ENCODE results near the gene CTDNEP1.
A peak's percentile ranks its signal among the peaks of the same experiment; 100 is the strongest.

The CTDNEP1 gene

DNA sequence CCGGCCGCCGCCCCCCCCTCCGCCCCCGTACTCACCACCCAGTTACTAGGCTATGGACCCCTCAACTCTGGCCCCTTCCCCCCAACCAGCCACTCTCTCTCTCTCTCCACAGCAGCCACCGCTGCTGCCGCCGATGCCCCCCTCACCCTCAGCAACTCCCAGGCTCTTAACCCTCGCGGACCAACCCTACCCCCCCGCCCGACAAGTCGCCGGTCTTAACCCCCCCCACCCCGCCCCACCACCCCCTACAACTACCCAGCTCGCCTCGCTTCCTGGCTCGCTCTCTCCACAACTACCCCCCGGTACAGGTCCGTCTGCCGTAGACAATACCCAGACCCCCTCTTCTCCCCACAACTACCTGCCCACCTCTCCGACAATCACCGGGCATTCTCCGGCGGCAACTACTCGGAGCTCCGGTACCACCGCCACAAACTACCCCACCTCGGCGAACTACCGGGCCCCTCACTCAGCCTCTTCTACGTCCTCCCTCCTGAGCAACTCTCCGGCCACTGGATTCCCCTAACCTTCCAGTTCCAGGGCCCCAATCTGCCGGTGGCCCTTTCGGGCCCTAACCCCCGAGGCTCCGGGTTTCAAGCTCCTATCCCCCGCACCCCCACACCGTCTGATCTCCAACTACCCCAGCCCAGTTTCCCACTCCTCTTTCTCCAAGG, 13.0 kb downstream of the CTDNEP1 start:
- H3K27ac ChIP-seq, result peak overlapping the region; percentile 88 to 99
- DNase-seq (ENCODE audit: low spot score), result no peak
- TF ChIP-seq, protein P1, sequence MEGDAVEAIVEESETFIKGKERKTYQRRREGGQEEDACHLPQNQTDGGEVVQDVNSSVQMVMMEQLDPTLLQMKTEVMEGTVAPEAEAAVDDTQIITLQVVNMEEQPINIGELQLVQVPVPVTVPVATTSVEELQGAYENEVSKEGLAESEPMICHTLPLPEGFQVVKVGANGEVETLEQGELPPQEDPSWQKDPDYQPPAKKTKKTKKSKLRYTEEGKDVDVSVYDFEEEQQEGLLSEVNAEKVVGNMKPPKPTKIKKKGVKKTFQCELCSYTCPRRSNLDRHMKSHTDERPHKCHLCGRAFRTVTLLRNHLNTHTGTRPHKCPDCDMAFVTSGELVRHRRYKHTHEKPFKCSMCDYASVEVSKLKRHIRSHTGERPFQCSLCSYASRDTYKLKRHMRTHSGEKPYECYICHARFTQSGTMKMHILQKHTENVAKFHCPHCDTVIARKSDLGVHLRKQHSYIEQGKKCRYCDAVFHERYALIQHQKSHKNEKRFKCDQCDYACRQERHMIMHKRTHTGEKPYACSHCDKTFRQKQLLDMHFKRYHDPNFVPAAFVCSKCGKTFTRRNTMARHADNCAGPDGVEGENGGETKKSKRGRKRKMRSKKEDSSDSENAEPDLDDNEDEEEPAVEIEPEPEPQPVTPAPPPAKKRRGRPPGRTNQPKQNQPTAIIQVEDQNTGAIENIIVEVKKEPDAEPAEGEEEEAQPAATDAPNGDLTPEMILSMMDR (IDR thresholded peaks at IDR 0.05), result no peak
- peak overlapping the region; percentile 100 for H3K4me3 ChIP-seq

DNA sequence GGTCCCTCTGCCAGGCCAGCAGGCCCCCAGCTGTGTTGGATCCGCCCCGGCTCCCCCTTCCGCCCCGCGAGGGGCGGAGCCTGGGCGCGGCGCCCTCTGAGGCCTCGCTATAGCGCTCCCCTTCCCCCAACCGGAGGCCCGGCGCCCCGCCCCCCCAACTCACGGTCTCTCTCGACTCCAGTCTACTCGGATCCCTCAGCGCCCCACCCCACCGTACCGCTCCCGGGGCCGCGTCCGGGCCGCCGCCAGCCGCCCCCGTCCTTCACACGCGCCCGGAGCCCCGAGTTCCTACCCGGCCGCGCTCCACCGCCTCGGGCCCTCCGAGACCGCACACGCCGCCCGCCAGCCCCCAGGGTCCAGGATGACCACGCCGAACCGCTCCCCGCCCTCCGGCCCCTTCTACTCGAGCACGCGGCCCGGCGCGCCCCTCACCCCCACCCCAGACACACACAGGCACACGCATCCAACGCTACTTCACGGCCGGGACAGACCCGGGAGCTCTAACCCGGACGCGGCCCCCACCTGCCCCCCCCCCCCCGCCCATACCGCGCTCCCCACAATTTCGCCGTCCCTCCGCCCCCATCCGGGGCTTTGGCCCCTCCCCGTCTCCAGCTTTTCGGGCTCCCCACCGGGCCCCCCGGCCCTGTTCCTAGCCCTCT, 13.6 kb downstream of the CTDNEP1 start:
- Histone ChIP-seq H3K4me3 (peak overlapping the region; percentile 100), H3K27ac (peak overlapping the region; percentile 88 to 99)
- DNase-seq (ENCODE audit: low spot score), result no peak
- TF ChIP-seq, protein P1 (IDR thresholded peaks at IDR 0.05), result no peak

DNA sequence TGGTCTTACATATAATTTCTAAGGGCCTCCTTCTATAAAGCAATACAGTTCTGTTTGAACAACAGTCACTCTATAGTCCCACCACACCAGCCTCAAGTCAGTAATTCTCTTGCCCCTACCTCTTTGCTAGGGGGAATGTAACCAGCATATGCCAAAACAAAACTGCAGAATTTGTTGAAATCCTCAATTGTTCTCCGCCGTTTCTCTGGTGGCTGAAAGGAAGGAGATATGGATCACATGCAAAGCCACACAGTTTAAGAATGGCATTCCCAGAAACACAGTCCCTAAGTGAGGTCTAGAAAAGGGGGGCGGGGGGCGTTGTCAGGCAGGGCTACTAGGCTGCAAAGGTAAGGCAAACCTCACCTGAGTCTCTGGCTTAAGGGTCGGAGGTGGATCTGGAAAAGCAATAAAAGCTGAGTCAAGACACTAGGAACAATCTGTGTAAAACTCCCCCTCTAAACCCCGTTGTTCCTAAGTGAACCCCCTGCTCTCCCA, 14.2 kb downstream of the CTDNEP1 start:
- DNase-seq (ENCODE audit: low spot score), result no peak
- H3K27ac ChIP-seq, result peak overlapping the region; percentile 88 to 99
- TF ChIP-seq, protein P1 (IDR thresholded peaks at IDR 0.05), result no peak
- peak overlapping the region; percentile 100 for H3K4me3 ChIP-seq

GRCh38 chr17:7236808-7237207, 14.7 kb downstream of the CTDNEP1 start:
- no peak overlapping the region for H3K4me3 ChIP-seq
- no peak for DNase-seq (ENCODE audit: low spot score)
- TF ChIP-seq, protein P1 (IDR thresholded peaks at IDR 0.05), result no peak
- peak overlapping the region in 1 of 2 donors; percentile 99 for H3K27ac ChIP-seq

- H3K4me3 ChIP-seq, result no peak overlapping the region
- TF ChIP-seq, protein P1 (IDR thresholded peaks at IDR 0.05), result no peak
- no peak overlapping the region for H3K27ac ChIP-seq
- DNase-seq (ENCODE audit: low spot score), result no peak
These were observed 15.6 kb downstream of the CTDNEP1 start for GRCh38 chr17:7235693-7236665.

DNA sequence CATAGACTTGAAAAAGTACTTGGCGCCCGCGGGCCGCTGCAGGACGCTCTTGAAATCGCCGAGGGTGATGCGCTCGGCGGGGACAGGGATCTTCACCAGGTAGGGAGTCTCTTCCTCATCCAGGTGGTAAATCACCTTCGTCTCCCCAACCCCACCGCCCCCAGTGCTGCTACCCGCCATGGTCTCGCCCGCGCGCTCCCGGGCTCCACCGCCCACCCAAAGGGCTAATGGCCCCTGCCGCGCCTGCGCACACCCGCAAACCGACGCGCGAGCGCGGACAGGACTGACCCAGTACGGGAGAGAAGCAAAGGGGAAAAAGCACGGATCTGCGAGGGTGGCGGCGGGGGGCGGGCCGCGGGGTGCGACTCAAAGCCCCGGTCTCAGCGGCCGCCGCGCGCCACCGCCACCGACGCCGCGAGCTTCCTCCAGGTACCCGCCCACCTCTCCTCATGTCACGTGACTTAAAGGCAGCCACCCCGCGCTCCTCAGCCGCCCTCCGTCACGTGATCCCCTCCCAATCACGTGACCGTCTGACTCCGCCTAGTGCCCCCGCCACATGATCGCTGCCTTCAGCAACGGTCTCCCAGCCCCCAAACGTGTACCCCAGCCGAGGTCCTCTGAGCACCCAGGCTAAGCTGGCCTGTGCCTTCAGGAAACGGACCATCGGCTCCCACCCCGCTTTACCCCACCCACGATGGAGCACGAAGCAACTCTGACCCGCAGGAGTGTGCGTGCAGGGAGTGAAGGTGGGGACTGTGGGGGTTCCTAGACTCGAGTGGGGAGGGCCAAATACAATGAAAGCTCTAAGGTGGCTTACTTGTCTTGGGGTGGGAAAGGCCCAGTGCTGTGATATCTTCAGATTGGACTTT, 17.2 kb downstream of the CTDNEP1 start, which contains the start of gene DVL2:
Gene DVL2, minus strand, starts transcription at position 435 of the 869 bp plus-strand sequence. Its CDS starts 255 bp downstream, at position 180.
- DNase-seq (ENCODE audit: low spot score), result peak; percentile 96
- Histone ChIP-seq H3K27ac (peak within 1 kb of the TSS; percentile 90 to 91), H3K4me3 (peak within 1 kb of the TSS; percentile 93)
- TF ChIP-seq, protein P1 (IDR thresholded peaks at IDR 0.05), result no peak

Data from coronary artery (tissue), 2 donors.